ENCODE results near the gene SRSF7. TPM values are rescaled to one million over a fixed set of nuclear protein-coding genes. Genes with fewer than 3 reads are reported as not detected.

The SRSF7 gene
- total and polyA plus RNA-seq, 2 donors from 2014 or later: 74.1 to 123 TPM

GRCh38 chr2:38754506-38754905 is 3.3 kb upstream of the SRSF7 start:
- TF ChIP-seq CTCF (IDR thresholded peaks at IDR 0.05; ENCODE audit: borderline replicate concordance, extremely low read depth, insufficient read depth): no peak
- Histone ChIP-seq H3K9me3 (ENCODE audit: control insufficient read depth in 2 of 3, insufficient read depth in 1 of 3, low read length in 3 of 3) (no peaks in the 10 kb centered on the region), H3K4me1 (ENCODE audit: control insufficient read depth in 2 of 3, insufficient read depth in 2 of 3, low read depth in 1 of 3, low read length in 3 of 3) (peaks cover 0 to 4% (median 1%) of the 10 kb centered on the region in 3 donors), H3K4me3 (ENCODE audit: low read length in 3 of 3) (peak overlapping the region in 2 of 3 donors; percentile 19 to 34), H3K36me3 (ENCODE audit: control insufficient read depth in 2 of 3, insufficient read depth in 3 of 3, low read length in 3 of 3) (peaks cover 0 to 4% (median 0%) of the 10 kb centered on the region in 3 donors), H3K27me3 (ENCODE audit: control insufficient read depth, insufficient read depth, low read length) (no peaks in the 10 kb centered on the region), H3K9ac (ENCODE audit: low read length in 3 of 3) (peak overlapping the region in 1 of 3 donors; percentile 32), H3K27ac (ENCODE audit: low read depth in 2 of 2, low read length in 2 of 2) (no peak overlapping the region)
- DNase-seq (no peak), FAIRE-seq (peak; percentile 8)
- intact Hi-C loops (cut with DNase I): no loop called here

- no peaks in the 10 kb centered on the region for H3K27me3 ChIP-seq (ENCODE audit: control insufficient read depth, insufficient read depth, low read length)
- TF ChIP-seq CTCF (IDR thresholded peaks at IDR 0.05; ENCODE audit: borderline replicate concordance, extremely low read depth, insufficient read depth): no peak
- FAIRE-seq (no peak), DNase-seq (no peak)
- H3K27ac ChIP-seq (ENCODE audit: low read depth in 2 of 2, low read length in 2 of 2): no peak overlapping the region
- intact Hi-C loops (cut with DNase I): no loop called here
- H3K4me1 ChIP-seq (ENCODE audit: control insufficient read depth in 2 of 3, insufficient read depth in 2 of 3, low read depth in 1 of 3, low read length in 3 of 3): peaks cover 0 to 4% (median 3%) of the 10 kb centered on the region in 3 donors
- H3K36me3 ChIP-seq (ENCODE audit: control insufficient read depth in 2 of 3, insufficient read depth in 3 of 3, low read length in 3 of 3): peaks cover 0 to 5% (median 1%) of the 10 kb centered on the region in 3 donors
- no peak overlapping the region for H3K4me3 ChIP-seq (ENCODE audit: low read length in 3 of 3)
- H3K9ac ChIP-seq (ENCODE audit: low read length in 3 of 3): no peak overlapping the region
- no peaks in the 10 kb centered on the region for H3K9me3 ChIP-seq (ENCODE audit: control insufficient read depth in 2 of 3, insufficient read depth in 1 of 3, low read length in 3 of 3)
Measured at GRCh38 chr2:38754049-38754448, 2.9 kb upstream of the SRSF7 start.

GRCh38 chr2:38751596-38752410 is 642 bp upstream of the SRSF7 start:
- intact Hi-C loops (cut with DNase I): no loop called here

More at GRCh38 chr2:38751596-38752410, 642 bp upstream of the SRSF7 start:
- peak overlapping the region; percentile 100 for H3K27ac ChIP-seq (ENCODE audit: low read depth in 2 of 2, low read length in 2 of 2)
- FAIRE-seq: no peak
- no peaks in the 10 kb centered on the region for H3K27me3 ChIP-seq (ENCODE audit: control insufficient read depth, insufficient read depth, low read length)
- H3K9ac ChIP-seq (ENCODE audit: low read length in 3 of 3): peak overlapping the region; percentile 72 to 100 (median 100)
- TF ChIP-seq CTCF (IDR thresholded peaks at IDR 0.05; ENCODE audit: borderline replicate concordance, extremely low read depth, insufficient read depth): no peak
- peaks cover 20 to 27% (median 20%) of the 10 kb centered on the region in 3 donors for H3K36me3 ChIP-seq (ENCODE audit: control insufficient read depth in 2 of 3, insufficient read depth in 3 of 3, low read length in 3 of 3)
- H3K4me1 ChIP-seq (ENCODE audit: control insufficient read depth in 2 of 3, insufficient read depth in 2 of 3, low read depth in 1 of 3, low read length in 3 of 3): peaks cover 5 to 12% (median 8%) of the 10 kb centered on the region in 3 donors
- no peak for DNase-seq
- H3K4me3 ChIP-seq (ENCODE audit: low read length in 3 of 3): peak overlapping the region; percentile 75 to 100 (median 98)
- H3K9me3 ChIP-seq (ENCODE audit: control insufficient read depth in 2 of 3, insufficient read depth in 1 of 3, low read length in 3 of 3): no peaks in the 10 kb centered on the region
